Measurements from ENCODE around the gene CNTN2.

CNTN2 gene

GRCh38 chr1:205068457-205069040 is 25.5 kb downstream of the CNTN2 start:
- no peak for TF ChIP-seq CTCF (IDR thresholded peaks at IDR 0.05; ENCODE audit: insufficient read depth, low read depth, low read length, missing control alignments)
- no peak overlapping the region for H3K4me3 ChIP-seq (ENCODE audit: low read length)

GRCh38 chr1:205069371-205070125 is 26.5 kb downstream of the CNTN2 start:
- no peak for DNase-seq (ENCODE audit: low read depth)
- no peak for TF ChIP-seq CTCF (IDR thresholded peaks at IDR 0.05; ENCODE audit: insufficient read depth, low read depth, low read length, missing control alignments)
- no peak overlapping the region for H3K4me3 ChIP-seq (ENCODE audit: low read length)

More at GRCh38 chr1:205068457-205069040, 25.5 kb downstream of the CNTN2 start:
- DNase-seq (ENCODE audit: low read depth) = no peak

- no peak for DNase-seq (ENCODE audit: low read depth)
- H3K4me3 ChIP-seq (ENCODE audit: low read length) = no peak overlapping the region
- no peak for TF ChIP-seq CTCF (IDR thresholded peaks at IDR 0.05; ENCODE audit: insufficient read depth, low read depth, low read length, missing control alignments)
These were observed 28.0 kb downstream of the CNTN2 start for GRCh38 chr1:205071028-205071409.

- no peak overlapping the region for H3K4me3 ChIP-seq (ENCODE audit: low read length)
- TF ChIP-seq CTCF (IDR thresholded peaks at IDR 0.05; ENCODE audit: insufficient read depth, low read depth, low read length, missing control alignments) = no peak
- DNase-seq (ENCODE audit: low read depth) = no peak
These were observed 28.8 kb downstream of the CNTN2 start for GRCh38 chr1:205071801-205072200.

- DNase-seq (ENCODE audit: low read depth) = no peak
- no peak for TF ChIP-seq CTCF (IDR thresholded peaks at IDR 0.05; ENCODE audit: insufficient read depth, low read depth, low read length, missing control alignments)
These were observed 29.3 kb downstream of the CNTN2 start for GRCh38 chr1:205072286-205072685.

GRCh38 chr1:205072881-205073280 is 29.9 kb downstream of the CNTN2 start:
- no peak for TF ChIP-seq CTCF (IDR thresholded peaks at IDR 0.05; ENCODE audit: insufficient read depth, low read depth, low read length, missing control alignments)
- peak; percentile 74 for DNase-seq (ENCODE audit: low read depth)
- H3K4me3 ChIP-seq (ENCODE audit: low read length) = no peak overlapping the region

More at GRCh38 chr1:205072286-205072685, 29.3 kb downstream of the CNTN2 start:
- no peak overlapping the region for H3K4me3 ChIP-seq (ENCODE audit: low read length)

All from epithelial cell of esophagus (primary cell).